Activated CD4-positive, alpha-beta T cell treated with anti-CD3 and anti-CD28 coated beads, Interleukin-2, Interleukin-6, amounts not matched to agents 100 ng/mL and 50 ng/mL, durations not matched to agents 16 hours and 8 hours (primary cell): ENCODE measurements around the gene ATP5PO.
A peak's percentile ranks its signal among the peaks of the same experiment; 100 is the strongest.
"Not testable (repeated sequence)": the region's sequence is repeated elsewhere in the genome, so short reads cannot be mapped to it uniquely, and the experiment has no call there.

Experiments used
- DNase-seq: peaks from one replicate; pipeline ENCODE4 v3.0.0-alpha.2; 2020

ATP5PO gene

DNA sequence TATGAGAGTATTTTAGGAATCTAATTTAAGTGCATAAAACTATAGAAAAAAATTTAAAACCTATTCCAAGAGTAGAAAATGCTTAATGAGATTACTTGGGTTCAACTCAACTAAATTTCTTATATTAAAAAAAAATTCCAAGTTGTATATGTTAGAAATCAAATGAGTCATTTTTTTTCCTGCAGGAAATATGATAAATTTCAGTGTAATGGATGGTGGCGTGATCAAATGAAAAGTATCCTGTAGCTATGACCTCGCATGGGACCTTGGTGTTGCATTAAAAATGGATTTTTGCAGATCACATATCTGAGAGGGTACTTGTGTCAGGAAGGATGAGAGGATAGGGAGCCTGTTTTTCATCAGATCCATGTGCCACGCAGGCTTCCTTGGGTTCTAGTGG, 17.9 kb downstream of the ATP5PO start:
- DNase-seq: no peak

DNA sequence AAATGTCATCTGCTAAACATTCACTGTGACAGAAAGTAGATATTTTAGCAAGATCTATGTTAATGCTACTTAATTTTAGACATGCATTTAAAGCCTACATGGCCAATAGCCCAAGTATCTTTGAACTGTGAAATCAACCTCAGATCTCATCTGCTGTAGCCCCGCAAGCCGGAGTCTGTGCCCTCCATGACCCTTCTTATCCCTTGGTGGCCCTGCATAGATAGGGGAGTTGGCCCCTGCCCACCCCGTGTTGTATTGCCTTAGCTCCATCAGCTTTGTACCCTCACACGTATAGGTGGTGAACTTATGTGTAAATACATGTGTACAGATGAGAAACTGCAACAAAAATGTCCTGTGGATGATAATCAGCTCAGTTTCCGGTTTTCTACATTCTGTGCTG, 18.5 kb downstream of the ATP5PO start:
- DNase-seq: no peak

DNA sequence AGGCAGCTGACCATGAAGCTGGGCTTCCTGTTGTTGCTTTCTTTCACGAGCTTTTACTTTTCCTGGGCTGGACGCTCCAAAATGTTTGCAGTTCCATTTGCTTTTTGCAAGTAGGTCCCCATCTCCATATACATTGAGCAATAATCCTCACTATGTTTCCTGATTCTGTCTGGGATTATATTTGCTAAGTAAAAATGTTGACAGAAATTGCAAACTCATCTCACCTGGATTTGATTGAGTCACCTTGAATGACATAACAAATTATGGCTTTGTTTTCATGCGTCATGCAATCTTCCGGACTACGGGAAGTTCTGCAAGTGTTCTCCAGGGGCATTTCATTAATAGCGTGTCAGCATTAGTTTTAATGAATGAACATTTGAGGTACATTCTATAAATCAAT, 18.9 kb downstream of the ATP5PO start:
- DNase-seq: no peak

DNA sequence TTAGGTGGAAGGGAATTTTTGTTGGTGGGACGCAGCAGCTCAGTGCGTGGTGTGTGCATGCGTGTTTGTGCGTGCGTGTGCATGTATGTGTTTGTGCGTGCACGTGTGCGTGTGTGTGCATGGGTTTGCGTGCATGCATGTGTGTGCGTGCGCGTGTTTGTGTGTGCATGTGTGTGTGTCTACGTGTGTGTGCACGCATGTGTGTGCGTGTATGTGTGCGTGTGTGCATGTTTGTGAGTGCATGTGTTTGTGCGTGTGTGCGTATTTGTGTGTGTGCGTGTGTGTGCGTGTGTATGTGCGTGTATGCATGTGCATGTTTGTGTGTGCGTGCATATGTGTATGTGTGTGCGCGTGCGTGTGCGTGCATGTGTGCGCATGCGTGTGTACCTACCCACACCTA, 20.2 kb downstream of the ATP5PO start:
- DNase-seq: no peak

DNA sequence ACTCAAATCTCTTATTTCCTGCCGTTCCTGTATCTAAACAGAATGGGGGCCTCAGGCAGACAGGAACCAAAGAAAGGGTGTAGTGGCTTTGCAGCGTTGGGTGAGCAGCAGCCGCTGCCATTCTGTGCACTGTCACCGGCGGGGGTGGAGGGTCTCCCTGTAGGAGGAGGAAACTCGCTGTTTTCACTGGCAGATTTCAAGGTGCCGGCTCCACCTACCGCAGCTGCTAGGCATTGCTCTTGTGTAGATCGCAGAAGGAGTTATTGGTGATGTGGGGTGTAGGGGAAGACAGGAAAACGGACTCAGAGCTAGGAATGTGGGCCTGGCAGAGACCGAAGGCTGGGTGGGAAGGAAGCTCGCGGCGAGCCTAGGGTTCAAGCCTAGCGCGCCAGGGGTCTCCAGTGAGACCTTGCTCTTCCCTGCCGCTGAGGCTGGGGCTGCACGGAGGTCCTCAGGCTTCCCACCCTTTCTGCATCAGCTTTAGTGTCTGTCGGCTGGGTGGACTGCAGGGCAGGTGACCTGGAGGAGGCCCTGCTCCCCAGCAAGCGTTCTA, 20.8 kb downstream of the ATP5PO start:
- peak; percentile 67 for DNase-seq

DNA sequence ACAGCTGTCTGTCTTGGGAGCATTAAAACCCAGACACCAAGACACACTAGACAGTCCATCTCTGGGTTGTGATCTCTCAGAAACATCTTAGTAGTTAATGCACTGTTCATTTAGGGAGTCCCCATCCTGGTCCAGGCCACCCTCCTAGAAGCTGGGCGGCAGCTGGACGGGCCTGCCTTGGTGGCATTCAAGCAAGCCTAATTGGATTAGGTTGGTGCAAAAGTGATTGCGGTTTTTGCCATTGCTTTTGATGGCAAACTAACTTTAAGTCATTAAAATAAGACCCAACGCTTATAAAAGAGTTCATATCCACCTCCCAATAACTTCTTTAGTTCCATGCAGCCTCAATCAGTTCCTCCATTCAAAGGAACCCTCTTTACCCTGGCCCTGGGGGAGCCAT, 21.7 kb downstream of the ATP5PO start:
- no peak for DNase-seq

DNA sequence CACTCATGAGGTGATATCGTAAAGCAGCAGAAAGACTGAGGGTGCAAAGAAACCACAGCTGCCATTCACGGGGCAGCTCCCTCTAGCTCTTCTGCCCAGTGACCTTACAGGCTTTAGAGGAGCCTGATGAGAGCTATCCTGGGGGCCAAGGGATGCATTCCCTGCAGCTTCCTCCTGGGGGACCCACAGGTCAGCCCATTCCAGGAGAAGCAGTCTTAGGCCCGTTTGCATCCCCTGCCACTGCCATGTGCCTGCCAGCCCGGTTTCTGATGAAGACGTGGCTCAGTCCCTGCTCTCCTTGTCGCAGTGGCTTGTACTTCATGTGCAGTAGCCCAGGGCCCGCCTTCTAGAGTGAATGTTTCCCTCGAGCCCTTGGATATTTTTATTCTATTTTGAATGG, 22.8 kb downstream of the ATP5PO start:
- no peak for DNase-seq

DNA sequence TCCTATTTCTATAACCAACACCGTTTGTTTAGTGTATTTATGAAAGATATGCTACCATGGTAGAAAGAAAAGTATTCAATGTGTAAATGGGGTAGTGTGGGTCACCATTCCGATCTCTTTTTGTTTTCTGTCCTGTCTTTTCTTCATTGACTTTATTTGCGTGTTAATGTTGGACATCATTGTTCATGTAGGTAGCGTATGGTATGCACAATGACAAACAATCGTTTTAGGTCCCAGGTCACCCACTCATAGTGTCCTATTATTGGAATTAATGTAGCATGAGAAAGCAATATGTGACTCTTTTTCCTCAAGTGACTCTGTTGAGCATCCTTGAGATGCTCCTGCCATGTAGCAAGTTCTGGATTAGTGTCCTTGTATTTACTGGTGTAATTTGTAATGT, 25.4 kb downstream of the ATP5PO start:
- no peak for DNase-seq

DNA sequence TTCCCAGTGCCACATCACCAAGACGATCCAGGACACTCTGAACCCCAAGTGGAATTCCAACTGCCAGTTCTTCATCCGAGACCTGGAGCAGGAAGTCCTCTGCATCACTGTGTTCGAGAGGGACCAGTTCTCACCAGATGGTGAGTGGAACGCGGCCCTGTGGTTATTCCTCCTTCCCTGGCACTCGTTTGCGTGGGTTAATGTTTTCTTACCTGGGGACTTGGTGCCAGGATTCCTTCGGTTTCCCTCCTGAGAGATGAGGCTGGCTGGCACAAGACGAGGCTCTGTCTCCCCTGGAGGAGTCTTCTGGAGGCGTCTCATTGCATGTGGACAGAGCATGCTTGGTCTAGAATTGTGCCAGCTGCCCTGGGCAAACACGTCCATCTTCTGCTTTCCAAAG, 29.3 kb downstream of the ATP5PO start:
- no peak for DNase-seq

DNA sequence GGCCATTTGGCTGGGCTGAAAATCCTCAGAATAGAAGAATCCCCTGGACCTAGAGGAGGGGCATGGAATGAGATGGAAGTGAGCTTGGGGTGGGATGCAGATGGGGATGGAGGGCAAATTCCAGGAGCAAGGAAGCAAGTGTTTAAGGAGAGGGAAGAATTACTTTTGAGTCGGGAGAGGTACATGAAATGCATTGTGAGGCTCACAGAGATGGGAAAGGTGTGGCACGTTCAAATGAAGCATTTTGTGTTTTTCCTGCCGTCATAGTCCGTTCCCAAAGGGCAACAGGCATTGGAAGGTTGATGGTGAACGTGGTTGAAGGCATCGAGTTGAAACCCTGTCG, 30.5 kb downstream of the ATP5PO start:
- DNase-seq: no peak

DNA sequence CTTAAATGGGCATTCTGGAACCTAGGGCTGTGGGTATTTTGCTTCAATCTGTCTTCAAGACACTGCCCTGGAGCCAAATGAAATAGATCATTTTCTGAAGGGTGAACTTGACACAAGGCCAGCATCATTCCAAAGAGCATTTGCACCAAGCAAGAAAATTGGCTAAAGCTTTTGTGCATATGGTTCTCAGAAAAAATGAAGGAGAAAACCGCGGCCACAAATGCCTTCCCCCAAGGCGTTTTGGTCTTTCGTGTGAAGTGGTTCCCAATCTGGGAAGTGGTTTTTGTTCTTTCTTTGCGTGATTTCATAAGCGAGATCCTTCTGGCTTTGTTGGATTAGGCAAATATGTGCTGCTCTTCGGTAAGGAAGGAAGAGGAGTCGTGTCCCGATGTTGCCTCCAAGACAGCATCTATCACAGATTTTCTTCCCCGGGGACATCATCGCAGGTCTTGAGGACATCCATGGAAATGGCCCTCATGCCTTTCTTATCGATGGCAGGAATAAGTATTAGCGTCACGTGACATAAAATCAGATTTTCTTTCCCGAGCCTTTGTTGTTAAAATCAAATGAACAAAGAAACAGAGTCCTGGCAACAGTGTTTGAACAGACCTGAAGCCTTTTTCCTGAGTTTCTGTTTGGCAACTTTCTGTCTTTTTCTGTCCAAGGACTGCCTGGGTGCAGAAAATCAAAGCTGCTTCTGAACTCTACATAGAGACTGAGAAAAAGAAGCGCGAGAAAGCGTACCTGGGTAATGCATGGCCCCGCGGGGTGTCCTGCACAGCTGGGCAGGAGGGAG, 31.0 kb downstream of the ATP5PO start:
- DNase-seq: no peak

DNA sequence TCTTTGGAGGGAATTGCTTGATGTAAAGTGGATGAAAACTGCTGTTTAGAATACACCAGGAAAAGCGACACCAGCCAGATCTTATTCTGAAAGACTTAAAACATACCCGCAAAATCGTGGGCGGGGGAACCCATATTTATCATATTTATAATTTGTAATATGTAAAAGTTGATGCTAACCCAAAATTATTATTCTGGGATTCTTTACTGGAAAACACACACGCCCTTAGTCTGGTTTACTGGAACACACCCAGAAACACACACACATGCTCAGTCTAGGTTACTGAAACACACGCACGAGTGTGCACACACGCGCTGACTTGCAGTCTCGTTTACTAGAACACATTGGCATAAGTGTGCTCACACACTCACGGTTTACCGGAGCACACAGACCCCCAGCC, 32.5 kb downstream of the ATP5PO start:
- DNase-seq: no peak

DNA sequence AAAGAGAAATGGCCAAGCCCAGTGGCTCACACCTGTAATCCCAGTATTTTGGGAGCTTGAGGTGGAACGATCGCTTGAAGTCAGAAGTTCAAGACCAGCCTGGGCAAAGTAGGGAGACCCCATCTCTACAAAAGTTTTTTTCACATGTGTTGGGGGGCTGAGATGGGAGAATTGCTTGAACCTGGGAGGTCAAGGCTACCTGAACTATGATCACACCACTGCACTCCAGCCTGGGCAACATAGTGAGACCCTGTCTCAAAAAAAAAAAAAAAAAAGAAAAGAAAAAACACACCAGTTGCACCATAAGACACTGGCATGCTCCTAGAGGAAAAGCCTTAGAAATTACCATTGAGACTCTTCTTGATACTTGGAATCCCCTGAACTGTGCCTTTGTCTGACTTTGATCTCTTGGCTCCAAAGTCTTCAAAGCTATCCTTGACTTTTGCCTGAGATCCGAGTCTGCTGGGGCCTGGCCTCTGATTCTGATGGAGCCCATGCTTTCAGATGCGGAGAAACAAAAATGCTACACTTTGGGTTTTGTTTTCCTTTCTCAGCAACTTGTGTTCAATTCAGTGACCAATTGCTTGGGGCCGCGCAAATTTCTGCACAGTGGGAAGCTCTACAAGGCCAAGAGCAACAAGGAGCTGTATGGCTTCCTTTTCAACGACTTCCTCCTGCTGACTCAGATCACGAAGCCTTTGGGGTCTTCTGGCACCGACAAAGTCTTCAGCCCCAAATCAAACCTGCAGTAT, 33.7 kb downstream of the ATP5PO start:
- no peak for DNase-seq

DNA sequence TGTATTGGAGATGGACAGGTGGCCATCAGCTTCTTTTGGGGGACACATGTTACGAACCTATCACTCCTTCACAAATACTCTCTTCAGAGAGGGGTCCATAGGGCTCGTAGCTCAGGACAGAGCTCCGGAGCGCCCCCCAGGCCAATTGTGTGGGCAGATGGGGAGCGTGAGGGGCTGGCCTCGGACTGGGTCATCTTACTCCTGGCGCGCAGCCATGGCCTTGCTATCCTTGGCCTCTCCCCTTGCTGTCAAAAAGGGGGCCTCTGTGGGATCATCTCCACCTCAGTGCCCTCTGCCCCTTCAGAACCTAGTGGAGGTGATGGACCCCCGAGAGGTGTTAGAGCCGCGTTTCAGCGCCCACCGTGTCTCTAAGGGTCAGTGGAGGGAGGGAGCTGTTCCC, 35.0 kb downstream of the ATP5PO start:
- no peak for DNase-seq

DNA sequence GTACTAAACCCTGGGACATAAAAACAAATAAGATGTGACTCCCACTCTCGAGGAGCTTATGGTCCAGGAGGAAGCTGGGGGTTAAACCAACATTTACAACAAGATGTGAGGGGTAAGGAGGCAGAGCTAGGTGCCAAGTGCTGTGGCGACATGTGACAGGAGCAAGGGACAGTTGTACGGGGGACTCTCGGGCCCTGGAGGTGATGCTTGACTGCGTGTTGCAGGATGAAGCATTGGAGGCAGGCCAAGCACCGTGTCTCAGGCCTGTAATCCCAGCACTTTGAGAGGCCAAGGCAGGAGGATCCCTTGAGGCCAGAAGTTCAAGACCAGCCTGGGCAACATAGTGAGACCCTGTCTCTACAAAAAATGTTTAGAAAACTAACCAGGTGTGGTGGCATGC, 36.8 kb downstream of the ATP5PO start:
- DNase-seq: no peak

DNA sequence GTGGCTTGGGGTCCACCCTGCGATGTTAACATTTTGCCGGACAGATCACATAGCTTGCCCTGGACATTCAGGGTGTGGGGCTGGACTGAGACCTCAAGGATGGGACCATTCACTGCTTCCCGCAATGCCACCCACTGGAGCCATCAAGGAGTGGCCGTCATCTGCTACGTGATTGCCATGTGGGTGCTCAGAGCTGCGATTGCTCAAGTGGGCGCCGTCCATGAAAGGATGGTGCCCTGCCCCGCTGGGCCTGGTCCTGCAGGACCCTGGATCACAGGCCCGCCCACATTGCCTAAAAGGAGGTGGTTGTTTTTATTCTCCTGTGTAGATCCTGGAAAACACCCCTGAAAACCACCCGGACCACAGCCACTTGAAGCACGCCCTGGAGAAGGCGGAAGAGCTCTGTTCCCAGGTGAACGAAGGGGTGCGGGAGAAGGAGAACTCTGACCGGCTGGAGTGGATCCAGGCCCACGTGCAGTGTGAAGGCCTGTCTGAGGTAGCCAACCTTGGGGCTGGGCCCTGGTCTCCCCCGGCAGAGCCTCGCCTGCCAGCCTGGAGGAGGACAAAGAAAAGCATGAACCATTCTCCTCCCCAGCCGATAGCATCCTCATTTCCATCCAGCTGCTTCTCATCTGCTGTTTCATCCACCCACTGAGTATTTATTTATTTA, 40.4 kb downstream of the ATP5PO start:
- no peak for DNase-seq

DNA sequence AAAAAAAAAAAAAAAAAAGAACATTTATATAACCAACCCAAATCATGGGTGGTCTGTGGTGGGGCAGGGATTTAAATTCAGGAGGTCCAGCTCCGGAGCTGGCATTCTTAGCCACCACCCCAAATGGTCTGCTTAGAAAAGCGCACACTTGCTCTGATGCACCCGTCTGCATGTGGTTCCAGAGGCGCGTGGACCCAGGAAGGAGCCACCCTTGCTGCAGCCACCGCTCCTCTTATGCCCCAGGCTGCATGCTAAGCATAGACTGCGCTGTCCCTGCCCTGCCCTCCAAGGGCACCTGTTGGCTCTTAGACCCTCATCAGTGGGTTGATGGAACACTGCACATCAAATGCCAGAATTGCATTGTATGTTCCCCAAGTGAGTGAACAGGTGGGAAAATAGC, 41.4 kb downstream of the ATP5PO start:
- no peak for DNase-seq

DNA sequence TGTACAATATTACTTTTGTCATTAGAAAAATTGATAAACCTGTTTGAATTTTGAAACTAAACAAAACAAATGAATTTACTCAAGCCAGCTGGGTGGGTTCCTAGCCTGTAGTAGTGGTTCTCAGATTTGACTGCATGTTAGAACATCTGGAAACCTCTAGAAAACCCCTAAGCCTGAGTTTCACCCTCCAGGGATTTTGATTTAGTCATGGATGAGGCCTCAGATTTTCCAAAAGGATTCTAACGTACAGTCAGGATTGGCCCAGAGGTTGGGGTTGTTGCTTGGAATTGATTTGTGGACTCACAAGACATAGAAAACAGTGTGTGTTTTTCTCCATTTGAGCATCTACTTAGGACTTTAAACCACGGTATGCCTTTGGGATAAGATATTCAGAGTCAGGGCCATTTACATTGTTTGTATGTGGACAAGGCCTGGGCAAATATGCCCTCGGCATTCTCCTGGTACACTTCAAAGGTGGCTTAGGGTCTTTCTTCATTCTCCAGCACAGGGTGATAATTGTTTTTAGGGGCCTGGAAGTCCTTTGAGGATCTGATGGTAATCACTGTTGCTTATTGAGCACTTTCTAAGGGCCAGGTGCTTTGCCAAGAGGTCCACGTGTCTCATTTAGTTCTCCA, 42.6 kb downstream of the ATP5PO start:
- DNase-seq: no peak

DNA sequence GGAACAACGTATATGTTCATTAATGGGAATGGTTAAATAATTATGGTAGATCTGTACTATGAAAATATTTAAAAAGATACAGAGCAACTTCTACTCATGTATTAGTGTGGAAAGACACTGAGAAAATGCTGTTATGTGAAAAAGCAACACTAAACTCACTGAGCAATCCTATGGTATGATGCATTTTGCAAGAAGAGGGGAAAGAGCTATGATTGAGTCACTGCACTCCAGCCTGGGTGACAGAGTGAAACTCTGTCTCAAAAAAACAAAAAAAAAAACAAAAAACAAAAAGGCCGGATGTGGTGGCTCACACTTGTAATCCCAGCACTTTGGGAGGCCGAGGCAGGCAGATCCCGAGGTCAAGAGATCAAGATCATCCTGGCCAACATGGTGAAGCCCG, 44.4 kb downstream of the ATP5PO start:
- no peak for DNase-seq

DNA sequence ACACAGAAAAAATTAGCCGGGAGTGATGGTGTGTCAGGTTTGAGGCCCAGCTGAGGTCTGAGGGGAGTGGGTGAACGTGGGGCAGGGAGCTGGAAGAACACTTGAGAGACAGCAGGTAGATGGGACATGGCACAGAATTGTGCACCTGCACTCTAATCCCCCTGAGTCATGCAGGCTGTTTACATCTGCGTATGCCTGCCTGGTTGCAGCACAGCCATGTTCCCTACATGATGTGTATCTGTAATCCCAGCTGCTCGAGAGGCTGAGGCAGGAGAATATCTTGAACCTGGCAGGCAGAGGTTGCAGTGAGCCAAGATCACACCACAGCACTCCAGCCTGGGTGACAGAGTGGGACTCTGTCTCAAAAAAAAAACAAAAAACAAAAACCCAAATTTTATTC, 44.8 kb downstream of the ATP5PO start:
- DNase-seq: no peak

DNA sequence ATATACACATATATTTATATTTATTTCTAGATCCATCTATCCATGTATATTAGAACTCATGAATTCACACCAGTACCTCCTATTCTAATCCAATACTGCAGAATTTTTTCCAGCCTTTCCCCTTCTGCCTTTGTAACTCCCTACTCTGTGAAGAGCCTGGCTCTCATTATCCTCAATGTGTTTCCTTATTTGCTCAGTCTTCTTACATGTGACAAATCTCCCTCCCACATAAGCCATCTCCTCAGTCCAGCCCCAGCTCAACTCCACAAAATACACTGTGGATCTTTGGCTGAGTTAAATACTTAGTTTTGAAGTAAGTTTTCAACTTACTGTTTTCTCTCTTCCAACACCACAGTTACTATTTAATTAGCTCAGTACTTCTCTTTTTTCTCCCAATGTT, 45.7 kb downstream of the ATP5PO start:
- no peak for DNase-seq

DNA sequence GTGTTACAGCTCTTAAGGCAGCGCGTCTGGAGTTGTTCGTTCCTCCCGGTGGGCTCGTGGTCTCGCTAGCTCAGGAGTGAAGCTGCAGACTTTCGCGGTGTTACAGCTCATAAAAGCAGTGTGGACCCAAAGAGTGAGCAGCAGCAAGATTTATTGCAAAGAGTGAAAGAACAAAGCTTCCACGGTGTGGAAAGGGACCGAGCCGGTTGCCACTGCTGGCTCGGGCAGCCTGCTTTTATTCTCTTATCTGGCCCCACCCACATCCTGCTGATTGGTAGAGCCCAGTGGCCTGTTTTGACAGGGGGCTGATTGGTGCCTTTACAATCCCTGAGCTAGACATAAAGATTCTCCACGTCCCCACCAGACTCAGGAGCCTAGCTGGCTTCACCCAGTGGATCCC, 47.7 kb downstream of the ATP5PO start:
- not testable (repeated sequence) for DNase-seq

DNA sequence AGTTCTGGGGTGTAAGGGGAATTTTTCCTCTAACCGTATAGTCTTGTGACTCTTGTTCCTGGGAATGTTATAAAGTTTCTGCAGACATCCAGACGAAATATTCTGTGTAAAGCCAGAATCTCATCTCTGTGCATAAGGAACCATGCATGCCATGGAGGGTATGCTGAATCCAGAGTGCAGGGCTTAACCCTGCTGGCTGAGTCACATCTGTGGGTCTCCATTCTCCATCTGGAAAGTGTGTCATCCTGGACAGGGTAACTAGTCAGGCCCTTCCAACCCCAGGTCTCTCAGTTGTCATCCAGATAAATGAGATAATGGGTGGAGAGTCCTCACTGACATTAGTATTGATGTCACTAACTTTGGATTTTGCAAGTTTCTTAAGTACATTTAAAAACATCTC, 48.8 kb downstream of the ATP5PO start:
- no peak for DNase-seq
